Brain microvascular endothelial cell (primary cell): Measurements from ENCODE around the gene RAB8A.
A peak's percentile ranks its signal among the peaks of the same experiment; 100 is the strongest.

Experiments used
- DNase-seq: peaks from one replicate; pipeline ENCODE4 v3.0.0-alpha.2; 2020
- H3K27ac ChIP-seq: fragments of 250-450 bp; sonication (Bioruptor Pico); 2 replicates; pipeline ENCODE4 v1.5.1; 2020; ENCODE audit warnings: mild to moderate bottlenecking, moderate library complexity
- H3K27me3 ChIP-seq: fragments of 250-450 bp; sonication (Bioruptor Pico); replicated peaks from 2 replicates; pipeline ENCODE4 v1.5.1; 2020; ENCODE audit warnings: mild to moderate bottlenecking
- H3K36me3 ChIP-seq: fragments of 250-450 bp; sonication (Bioruptor Pico); replicated peaks from 2 replicates; pipeline ENCODE4 v1.5.1; 2020; ENCODE audit warnings: mild to moderate bottlenecking
- H3K4me3 ChIP-seq: 2 replicates; pipeline ENCODE4 v1.5.1; 2011; ENCODE audit warnings: low read depth, mild to moderate bottlenecking, control low read depth, low read length, moderate library complexity
- in situ Hi-C: cut with HindIII; loops from 2 replicates; pipeline ENCODE4 v1.10.0; 2017; ENCODE audit warnings: low sequenced_read_pairs, low pct_ligation_motif_present
- TF ChIP-seq, protein P1 (sequence below): IDR thresholded peaks from 2 replicates; pipeline ENCODE4 v1.5.1; 2011; ENCODE audit warnings: low read depth, mild to moderate bottlenecking, moderate library complexity, low read length, control low read depth, inconsistent platforms; ENCODE audit errors: missing control alignments

The RAB8A gene

DNA sequence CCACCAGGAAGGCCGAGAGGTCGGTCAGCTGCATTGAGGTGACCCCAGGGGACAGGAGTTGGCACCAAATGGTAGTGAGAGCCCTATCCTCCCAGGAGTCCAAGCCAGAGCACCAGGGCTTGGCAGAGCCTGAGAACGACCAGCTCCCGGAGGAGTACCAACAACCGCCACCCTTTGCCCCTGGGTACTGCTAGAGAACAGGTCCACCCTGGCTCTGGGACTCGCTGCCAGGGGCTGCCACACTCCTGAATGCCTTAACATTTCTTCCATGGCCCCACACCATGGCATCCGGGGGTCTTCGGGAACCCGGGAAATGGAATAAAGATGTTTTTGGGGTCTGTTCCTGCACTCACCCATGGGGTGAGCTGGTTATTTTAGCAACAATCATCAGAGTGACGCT lies 45.9 kb downstream of the RAB8A start:
- no peaks in the 10 kb centered on the region for H3K36me3 ChIP-seq
- no peaks in the 10 kb centered on the region for H3K27me3 ChIP-seq
- TF ChIP-seq, protein P1, sequence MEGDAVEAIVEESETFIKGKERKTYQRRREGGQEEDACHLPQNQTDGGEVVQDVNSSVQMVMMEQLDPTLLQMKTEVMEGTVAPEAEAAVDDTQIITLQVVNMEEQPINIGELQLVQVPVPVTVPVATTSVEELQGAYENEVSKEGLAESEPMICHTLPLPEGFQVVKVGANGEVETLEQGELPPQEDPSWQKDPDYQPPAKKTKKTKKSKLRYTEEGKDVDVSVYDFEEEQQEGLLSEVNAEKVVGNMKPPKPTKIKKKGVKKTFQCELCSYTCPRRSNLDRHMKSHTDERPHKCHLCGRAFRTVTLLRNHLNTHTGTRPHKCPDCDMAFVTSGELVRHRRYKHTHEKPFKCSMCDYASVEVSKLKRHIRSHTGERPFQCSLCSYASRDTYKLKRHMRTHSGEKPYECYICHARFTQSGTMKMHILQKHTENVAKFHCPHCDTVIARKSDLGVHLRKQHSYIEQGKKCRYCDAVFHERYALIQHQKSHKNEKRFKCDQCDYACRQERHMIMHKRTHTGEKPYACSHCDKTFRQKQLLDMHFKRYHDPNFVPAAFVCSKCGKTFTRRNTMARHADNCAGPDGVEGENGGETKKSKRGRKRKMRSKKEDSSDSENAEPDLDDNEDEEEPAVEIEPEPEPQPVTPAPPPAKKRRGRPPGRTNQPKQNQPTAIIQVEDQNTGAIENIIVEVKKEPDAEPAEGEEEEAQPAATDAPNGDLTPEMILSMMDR, result no peak
- no peak for DNase-seq
- in situ Hi-C loops, result no loop called here
- H3K4me3 ChIP-seq, result no peak overlapping the region
- no peak overlapping the region for H3K27ac ChIP-seq

DNA sequence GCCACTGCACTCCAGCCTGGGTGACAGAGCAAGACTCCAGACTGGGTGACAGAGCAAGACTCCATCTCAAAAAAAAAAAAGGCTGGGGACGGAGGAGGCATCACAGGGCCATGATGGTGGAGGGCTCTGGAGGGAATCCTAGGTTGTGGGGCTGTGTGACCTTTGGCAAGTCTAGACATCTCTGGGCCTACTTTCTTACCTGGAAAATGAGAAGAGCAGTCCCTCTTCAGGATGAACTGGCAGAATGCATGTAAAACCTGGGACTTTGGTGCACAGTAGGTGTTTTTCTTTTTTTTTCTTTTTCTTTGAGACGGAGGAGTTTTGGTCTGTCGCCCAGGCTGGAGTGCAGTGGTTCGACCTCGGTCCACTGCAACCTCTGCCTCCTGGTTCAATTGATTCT lies 48.0 kb downstream of the RAB8A start:
- in situ Hi-C loops, result no loop called here
- DNase-seq, result no peak
- no peaks in the 10 kb centered on the region for H3K27me3 ChIP-seq
- H3K4me3 ChIP-seq, result no peak overlapping the region
- TF ChIP-seq, protein P1, result no peak
- no peaks in the 10 kb centered on the region for H3K36me3 ChIP-seq
- H3K27ac ChIP-seq, result no peak overlapping the region

- in situ Hi-C loops, result no loop called here
- Histone ChIP-seq H3K27me3 (no peaks in the 10 kb centered on the region), H3K27ac (no peak overlapping the region), H3K4me3 (no peak overlapping the region), H3K36me3 (no peaks in the 10 kb centered on the region)
- TF ChIP-seq, protein P1, result no peak
- DNase-seq, result no peak
Observed at GRCh38 chr19:16160445-16160942, 48.8 kb downstream of the RAB8A start.

GRCh38 chr19:16160943-16161560 lies 49.4 kb downstream of the RAB8A start:
- peak overlapping the region; percentile 50 for H3K27ac ChIP-seq
- TF ChIP-seq, protein P1, result no peak

GRCh38 chr19:16161840-16162239 lies 50.2 kb downstream of the RAB8A start:
- Histone ChIP-seq H3K27me3 (no peaks in the 10 kb centered on the region), H3K27ac (peak overlapping the region; percentile 50), H3K4me3 (no peak overlapping the region), H3K36me3 (no peaks in the 10 kb centered on the region)
- in situ Hi-C loops, result no loop called here
- DNase-seq, result peak; percentile 85
- TF ChIP-seq, protein P1, result no peak

More at GRCh38 chr19:16160943-16161560, 49.4 kb downstream of the RAB8A start:
- peak; percentile 71 for DNase-seq
- H3K27me3 ChIP-seq, result no peaks in the 10 kb centered on the region
- H3K4me3 ChIP-seq, result peak overlapping the region; percentile 17
- in situ Hi-C loops, result no loop called here
- H3K36me3 ChIP-seq, result no peaks in the 10 kb centered on the region

DNA sequence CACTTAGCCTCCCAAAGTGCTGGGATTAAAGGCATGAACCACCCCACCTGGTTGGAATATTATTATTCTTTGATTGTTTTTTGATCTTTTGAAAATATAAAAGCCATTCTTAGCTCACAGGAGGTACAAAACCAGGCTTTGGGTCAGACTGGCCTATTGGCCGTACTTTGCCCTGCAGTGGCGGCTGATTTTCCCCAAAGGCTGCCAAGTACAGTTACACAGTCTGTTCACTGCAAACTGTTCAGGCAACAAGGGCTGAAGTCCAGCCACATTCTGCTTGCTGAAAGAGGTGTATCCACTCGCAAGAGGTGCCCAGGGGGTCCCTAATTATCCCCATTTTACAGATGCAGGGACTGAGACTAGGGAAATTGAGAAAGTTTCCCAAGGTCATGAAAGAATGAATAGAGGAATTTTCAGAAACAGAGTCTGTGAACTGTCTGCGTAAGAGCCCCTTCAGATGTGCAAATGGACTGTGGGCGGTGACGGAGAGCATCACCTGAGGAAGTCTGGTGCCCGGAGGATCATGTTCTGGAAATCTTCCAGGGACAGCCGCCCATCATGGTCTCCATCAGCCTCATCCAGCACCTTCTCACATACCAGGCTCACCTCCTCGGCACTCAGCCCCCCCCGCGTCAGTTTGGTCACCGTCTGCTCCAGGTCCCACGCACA lies 52.7 kb downstream of the RAB8A start:
- no peaks in the 10 kb centered on the region for H3K27me3 ChIP-seq
- no peaks in the 10 kb centered on the region for H3K36me3 ChIP-seq
- H3K4me3 ChIP-seq, result no peak overlapping the region
- no peak for DNase-seq
- in situ Hi-C loops, result no loop called here
- H3K27ac ChIP-seq, result no peak overlapping the region
- TF ChIP-seq, protein P1, result no peak
